HepG2 (cell line): ENCODE results near the gene PTPRM. TPM values are rescaled to one million over a fixed set of nuclear protein-coding genes. Genes with fewer than 3 reads are reported as not detected.

Experiments
- BCL6 ChIP-seq: IDR thresholded peaks from 2 replicates; pipeline ENCODE4 v1.6.1; 2016; ENCODE audit warnings: missing genetic modification reagents, missing compliant biosample characterization
- CAMTA2 ChIP-seq: sonication (generic); formaldehyde crosslinking; IDR thresholded peaks from 2 replicates; pipeline ENCODE4 v1.4.0; 2020; ENCODE audit warnings: mild to moderate bottlenecking, missing genetic modification reagents, borderline replicate concordance
- CHD2 ChIP-seq: IDR thresholded peaks from 2 replicates; pipeline ENCODE4 v1.6.1; 2011; ENCODE audit warnings: low read depth, low read length, improper control_type of control experiment
- CREB1 ChIP-seq, 2 experiments: fragments of 450-650 bp in 1 of 2; IDR thresholded peaks; 2 replicates each; pipeline ENCODE4 v1.6.1; 2016 to 2017; ENCODE audit warnings: control low read depth in 1 of 2, mild to moderate bottlenecking in 1 of 2, missing compliant biosample characterization in 1 of 2, missing genetic modification characterization in 1 of 2
- ETV6 ChIP-seq: sonication (generic); formaldehyde crosslinking; conservative IDR thresholded peaks from 2 replicates; pipeline ENCODE4 v1.4.0; 2020; ENCODE audit warnings: missing genetic modification reagents
- FOSL1 ChIP-seq: sonication (generic); formaldehyde crosslinking; IDR thresholded peaks from 2 replicates; pipeline ENCODE4 v1.9.0; 2021; ENCODE audit warnings: missing genetic modification reagents, borderline replicate concordance
- MED1 ChIP-seq: sonication (generic); formaldehyde crosslinking; IDR thresholded peaks from 2 replicates; pipeline ENCODE4 v1.4.0; 2020; ENCODE audit warnings: missing genetic modification reagents
- NCOR1 ChIP-seq: fragments of 200-600 bp; sonication (generic); IDR thresholded peaks from 2 replicates; pipeline ENCODE4 v1.7.0; 2017; ENCODE audit warnings: antibody characterized with exemption, low read length, borderline replicate concordance
- NFATC3 ChIP-seq: sonication (generic); formaldehyde crosslinking; IDR thresholded peaks from 2 replicates; pipeline ENCODE4 v1.5.1; 2020; ENCODE audit warnings: mild to moderate bottlenecking, missing genetic modification reagents
- NR2F6 ChIP-seq, 2 experiments: IDR thresholded peaks; 2 replicates each; pipeline ENCODE4 v1.6.1; 2016; ENCODE audit warnings: antibody characterized with exemption in 1 of 2, mild to moderate bottlenecking in 1 of 2
- POLR2A ChIP-seq, 2 experiments: IDR thresholded peaks; 2 replicates each; pipeline ENCODE4 v1.6.1; 2011; ENCODE audit warnings: low read depth in 2 of 2, low read length in 2 of 2, mild to moderate bottlenecking in 1 of 2, moderate library complexity in 1 of 2; ENCODE audit not compliant: insufficient read depth in 1 of 2
- REST ChIP-seq, 2 experiments: IDR thresholded peaks; 2 replicates each; pipeline ENCODE4 v1.6.1; 2011 to 2012; ENCODE audit warnings: low read length in 2 of 2, borderline replicate concordance in 1 of 2, low read depth in 1 of 2, mild to moderate bottlenecking in 1 of 2, moderate library complexity in 1 of 2
- TFAP4 ChIP-seq: sonication (generic); IDR thresholded peaks from 2 replicates; pipeline ENCODE4 v1.6.1; 2016; ENCODE audit warnings: low read depth, borderline replicate concordance
- ZBTB34 ChIP-seq: sonication (generic); formaldehyde crosslinking; IDR thresholded peaks from 2 replicates; pipeline ENCODE4 v1.8.0; 2022; ENCODE audit warnings: mild to moderate bottlenecking, missing genetic modification reagents
- ZBTB39 ChIP-seq: sonication (generic); formaldehyde crosslinking; IDR thresholded peaks from 2 replicates; pipeline ENCODE4 v1.5.0; 2020; ENCODE audit warnings: missing genetic modification reagents
- ZFP91 ChIP-seq: sonication (generic); formaldehyde crosslinking; IDR thresholded peaks from 2 replicates; pipeline ENCODE4 v1.9.0; 2022; ENCODE audit warnings: missing genetic modification reagents, mild to moderate bottlenecking, borderline replicate concordance
- ZNF556 ChIP-seq: sonication (generic); formaldehyde crosslinking; IDR thresholded peaks from 2 replicates; pipeline ENCODE4 v1.4.0; 2020; ENCODE audit warnings: mild to moderate bottlenecking, missing genetic modification reagents, borderline replicate concordance
- ZNF788 ChIP-seq: sonication (generic); formaldehyde crosslinking; IDR thresholded peaks from 2 replicates; pipeline ENCODE4 v1.5.0; 2020; ENCODE audit warnings: mild to moderate bottlenecking, missing genetic modification reagents, borderline replicate concordance
- ZNF790 ChIP-seq: sonication (generic); formaldehyde crosslinking; IDR thresholded peaks from 2 replicates; pipeline ENCODE4 v1.8.0; 2022; ENCODE audit warnings: missing genetic modification reagents, mild to moderate bottlenecking, borderline replicate concordance
- ZNF839 ChIP-seq: sonication (generic); formaldehyde crosslinking; IDR thresholded peaks from 2 replicates; pipeline ENCODE4 v1.4.0; 2020; ENCODE audit warnings: missing genetic modification reagents, mild to moderate bottlenecking, borderline replicate concordance
- polyA plus RNA-seq, 8 experiments: library from polyadenylated mRNA; depleted of rRNA in 3 of 8; stranded (reverse) in 7 of 8; unstranded in 1 of 8; fragments of >200 nt; fragmentation: Illumina TruSeq in 4 of 8; extraction: Trizol in 4 of 8; gene quantifications; 2 replicates each; pipeline versions ENCODE4 v1.2.1 to v1.2.3, GENCODE V29; 2011 to 2016; ENCODE audit warnings: low read depth in 4 of 8, missing spikeins in 1 of 8, mixed read lengths in 1 of 8; ENCODE audit not compliant: insufficient read depth in 1 of 8
- total RNA-seq, 5 experiments: library from RNA; depleted of rRNA; stranded (reverse); fragments of >200 nt; fragmentation: Illumina TruSeq; extraction: Trizol; gene quantifications; 2 replicates each; pipeline ENCODE4 v1.2.3, GENCODE V29; 2016; ENCODE audit warnings: low read depth in 1 of 5

PTPRM gene
- total and polyA plus RNA-seq, 2 of the 13 experiments (the other 11 are each of a cell fraction or from before 2014, with no cell fraction given): 12.6 to 108 TPM

GRCh38 chr18:8283891-8284585 lies 716.9 kb downstream of the PTPRM start (continued):
- TF ChIP-seq POLR2A (IDR thresholded peaks at IDR 0.05; ENCODE audit: insufficient read depth in 1 of 2, low read depth in 2 of 2, low read length in 2 of 2) (no peak), CREB1 (IDR thresholded peaks at IDR 0.05) (no peak), CREB1 (CRISPR knock-in tag; IDR thresholded peaks at IDR 0.05) (no peak), CAMTA2 (CRISPR knock-in tag) (no peak), ZNF556 (CRISPR knock-in tag) (no peak), ETV6 (CRISPR knock-in tag) (no peak), CHD2 (no peak), ZBTB34 (CRISPR knock-in tag) (no peak), MED1 (CRISPR knock-in tag) (no peak), ZBTB39 (CRISPR knock-in tag) (no peak), REST (IDR thresholded peaks at IDR 0.05; ENCODE audit: borderline replicate concordance in 1 of 2, low read depth in 1 of 2, low read length in 2 of 2) (no peak), FOSL1 (CRISPR knock-in tag) (no peak), ZNF788 (CRISPR knock-in tag) (no peak), ZNF839 (CRISPR knock-in tag) (no peak), NCOR1 (peak; percentile 37; the same call in 1 of the 2 replicates), ZNF790 (CRISPR knock-in tag) (no peak), NFATC3 (no peak), BCL6 (CRISPR knock-in tag) (peak; percentile 84), NR2F6 (IDR thresholded peaks at IDR 0.05) (no peak), NR2F6 (CRISPR knock-in tag; IDR thresholded peaks at IDR 0.05) (no peak), ZFP91 (CRISPR knock-in tag) (no peak), TFAP4 (no peak)
